Thyroid gland (tissue), 4 donors: ENCODE results near the gene AMER3. TPM values are rescaled to one million over a fixed set of nuclear protein-coding genes. Genes with fewer than 3 reads are reported as not detected.

ENCODE experiments used
- DNase-seq, 2 donors: peaks; one replicate each; pipeline ENCODE4 v3.0.0-alpha.2; 2019
- H3K27ac ChIP-seq, 3 donors: fragments of 200-600 bp; sonication (generic); 1 replicate in 2 of 3; 2 replicates in 1 of 3; pipeline ENCODE4 v1.5.1; 2016 to 2019; ENCODE audit warnings: mild to moderate bottlenecking in 1 of 3, moderate library complexity in 1 of 3
- H3K27me3 ChIP-seq: fragments of 200-600 bp; sonication (generic); one replicate; pipeline ENCODE4 v1.5.1; 2019
- H3K36me3 ChIP-seq, 2 donors: fragments of 200-600 bp; sonication (generic); one replicate each; pipeline ENCODE4 v1.5.1; 2016 to 2019
- H3K4me1 ChIP-seq, 2 donors: fragments of 200-600 bp; sonication (generic); one replicate each; pipeline ENCODE4 v1.5.1; 2017 to 2019
- H3K4me3 ChIP-seq, 3 donors: fragments of 200-600 bp; sonication (generic); replicated peaks in 1 of 3; 1 replicate in 2 of 3; 2 replicates in 1 of 3; pipeline ENCODE4 v1.5.1; 2016; ENCODE audit warnings: mild to moderate bottlenecking in 1 of 3
- H3K9me3 ChIP-seq: fragments of 200-600 bp; sonication (generic); one replicate; pipeline ENCODE4 v1.5.1; 2017
- POLR2A ChIP-seq, 2 donors: fragments of 450-650 bp; IDR thresholded peaks; one replicate each; pipeline ENCODE4 v1.6.1; 2017; ENCODE audit warnings: antibody characterized with exemption in 2 of 2, mild to moderate bottlenecking in 2 of 2, moderate library complexity in 1 of 2
- WGBS, 2 donors: methylation state at CpG; one replicate each; pipeline ENCODE4 v1.1.5; 2017; 5-methylcytosine and 5-hydroxymethylcytosine counted together
- intact Hi-C: fragments of 100-400 bp; cut with DNase I; formaldehyde crosslinking; loops from one replicate; pipeline ENCODE4 v1.15.1; 2023
- total RNA-seq, 4 donors: library from RNA; depleted of rRNA; stranded (reverse); fragments of >200 nt; gene quantifications; one replicate each; pipeline ENCODE4 v1.2.3, GENCODE V29; 2016
- TF ChIP-seq, protein P1 (sequence below), 6 experiments: fragments of 200-600 bp in 3 of 6; fragments of 450-650 bp in 3 of 6; sonication (generic) in 3 of 6; IDR thresholded peaks; one replicate each; pipeline ENCODE4 v1.5.1; 2016 to 2019; ENCODE audit warnings: antibody characterized with exemption in 6 of 6, mild to moderate bottlenecking in 2 of 6, inconsistent platforms in 1 of 6, moderate library complexity in 1 of 6

Gene AMER3
- total RNA-seq, 4 donors from 2014 or later, result 0.08 TPM; not detected in 3

DNA sequence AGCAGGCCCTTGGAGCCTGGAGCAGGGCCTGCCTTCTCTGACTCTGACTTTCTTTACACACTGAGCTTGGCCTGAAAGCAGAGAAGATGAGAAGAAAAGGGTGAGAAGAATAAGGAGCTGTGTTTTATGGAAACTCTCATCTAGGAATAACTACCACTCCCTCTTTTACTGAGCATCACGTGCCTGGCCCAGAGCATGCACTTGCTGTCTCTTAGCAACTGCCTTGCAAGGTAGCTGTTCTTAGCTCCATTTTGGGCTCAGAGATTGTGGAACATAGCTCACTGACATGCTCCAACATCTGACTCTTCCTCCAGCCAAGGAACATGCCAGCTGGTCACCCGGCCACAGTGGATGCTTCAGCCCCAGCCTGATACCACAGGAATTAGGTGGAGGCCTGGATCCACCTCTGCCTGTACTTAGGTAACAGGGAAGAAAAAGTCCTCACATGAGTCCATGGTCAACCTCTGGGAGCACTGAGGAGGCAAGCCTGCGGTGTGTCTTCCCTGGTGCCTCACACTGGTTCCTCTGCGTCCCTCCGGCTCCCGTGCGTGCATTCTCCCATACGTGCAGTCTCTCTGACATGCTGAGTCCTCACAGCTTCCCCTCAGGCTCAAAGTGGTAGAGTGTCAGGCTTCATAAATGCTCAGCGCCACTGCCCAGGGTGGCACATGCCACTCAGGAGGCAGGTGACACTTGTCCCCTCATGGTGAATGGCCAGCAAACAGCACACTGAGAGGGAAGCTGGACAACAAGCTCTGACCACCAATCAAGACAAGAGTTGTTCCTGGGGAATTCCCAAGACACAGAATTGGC, 35.7 kb downstream of the AMER3 start:
- H3K4me3 ChIP-seq, result no peak overlapping the region
- no peak for DNase-seq
- peak overlapping the region in 2 of 3 donors; percentile 20 to 31 for H3K27ac ChIP-seq
- H3K4me1 ChIP-seq, result peaks cover 0 to under 1% of the 10 kb centered on the region in 2 donors
- intact Hi-C loops, result no loop called here
- H3K9me3 ChIP-seq, result no peaks in the 10 kb centered on the region
- H3K36me3 ChIP-seq, result no peaks in the 10 kb centered on the region
- 62 to 69% methylated on average over 9 of the region's 9 CpGs for WGBS, 2 donors
- no peaks in the 10 kb centered on the region for H3K27me3 ChIP-seq
- TF ChIP-seq POLR2A (IDR thresholded peaks at IDR 0.05), result no peak
- TF ChIP-seq, protein P1, sequence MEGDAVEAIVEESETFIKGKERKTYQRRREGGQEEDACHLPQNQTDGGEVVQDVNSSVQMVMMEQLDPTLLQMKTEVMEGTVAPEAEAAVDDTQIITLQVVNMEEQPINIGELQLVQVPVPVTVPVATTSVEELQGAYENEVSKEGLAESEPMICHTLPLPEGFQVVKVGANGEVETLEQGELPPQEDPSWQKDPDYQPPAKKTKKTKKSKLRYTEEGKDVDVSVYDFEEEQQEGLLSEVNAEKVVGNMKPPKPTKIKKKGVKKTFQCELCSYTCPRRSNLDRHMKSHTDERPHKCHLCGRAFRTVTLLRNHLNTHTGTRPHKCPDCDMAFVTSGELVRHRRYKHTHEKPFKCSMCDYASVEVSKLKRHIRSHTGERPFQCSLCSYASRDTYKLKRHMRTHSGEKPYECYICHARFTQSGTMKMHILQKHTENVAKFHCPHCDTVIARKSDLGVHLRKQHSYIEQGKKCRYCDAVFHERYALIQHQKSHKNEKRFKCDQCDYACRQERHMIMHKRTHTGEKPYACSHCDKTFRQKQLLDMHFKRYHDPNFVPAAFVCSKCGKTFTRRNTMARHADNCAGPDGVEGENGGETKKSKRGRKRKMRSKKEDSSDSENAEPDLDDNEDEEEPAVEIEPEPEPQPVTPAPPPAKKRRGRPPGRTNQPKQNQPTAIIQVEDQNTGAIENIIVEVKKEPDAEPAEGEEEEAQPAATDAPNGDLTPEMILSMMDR (IDR thresholded peaks at IDR 0.05), result no peak

- H3K36me3 ChIP-seq, result no peaks in the 10 kb centered on the region
- peak; percentile 91 to 93 for DNase-seq
- intact Hi-C loops, result no loop called here
- 16 to 33% methylated on average over 3 of the region's 4 CpGs for WGBS, 2 donors
- TF ChIP-seq POLR2A (IDR thresholded peaks at IDR 0.05), result no peak
- TF ChIP-seq, protein P1 (IDR thresholded peaks at IDR 0.05), result no peak
- H3K27me3 ChIP-seq, result no peaks in the 10 kb centered on the region
- no peaks in the 10 kb centered on the region for H3K9me3 ChIP-seq
- no peak overlapping the region for H3K4me3 ChIP-seq
- H3K4me1 ChIP-seq, result no peaks in the 10 kb centered on the region
- peak overlapping the region in 2 of 3 donors; percentile 18 to 37 for H3K27ac ChIP-seq
These were observed 36.2 kb downstream of the AMER3 start for GRCh38 chr2:130791617-130791939.

GRCh38 chr2:130795431-130795830, 40.1 kb downstream of the AMER3 start:
- no peaks in the 10 kb centered on the region for H3K36me3 ChIP-seq
- TF ChIP-seq, protein P1 (IDR thresholded peaks at IDR 0.05), result no peak
- TF ChIP-seq POLR2A (IDR thresholded peaks at IDR 0.05), result no peak
- H3K4me1 ChIP-seq, result peaks cover 6 to 17% of the 10 kb centered on the region in 2 donors
- no peak for DNase-seq
- no peaks in the 10 kb centered on the region for H3K27me3 ChIP-seq
- no peak overlapping the region for H3K27ac ChIP-seq
- H3K9me3 ChIP-seq, result no peaks in the 10 kb centered on the region
- intact Hi-C loops, result loop anchor here (5.0 kb wide), 1 partner anchor 122 kb away; no protein-coding TSS in a partner anchor
- H3K4me3 ChIP-seq, result no peak overlapping the region
- 56 to 83% methylated on average over 2 of the region's 2 CpGs for WGBS, 2 donors

DNA sequence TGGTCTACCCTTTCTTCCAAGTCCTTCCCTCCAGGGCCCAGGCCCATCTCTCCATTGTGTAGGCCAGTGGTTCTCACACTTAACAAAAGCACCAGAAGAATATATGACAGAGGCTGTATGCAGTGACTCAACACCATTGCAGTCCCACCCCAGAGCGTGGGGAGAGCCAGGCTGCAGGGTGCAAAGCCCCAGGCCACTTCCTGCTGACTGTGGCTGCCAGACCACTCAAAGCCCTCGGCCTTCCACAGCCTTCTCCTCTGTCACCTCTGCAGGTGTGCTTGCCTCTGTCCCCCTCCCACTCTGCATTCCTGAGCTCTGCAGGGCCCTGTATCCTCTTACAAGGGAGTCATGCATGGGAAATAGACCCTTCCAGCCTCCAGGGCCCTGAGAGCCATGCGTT, 41.0 kb downstream of the AMER3 start:
- DNase-seq, result peak; percentile 69
- WGBS, 2 donors, result 40 to 54% methylated on average over 3 of the region's 3 CpGs
- intact Hi-C loops, result loop anchor here (2.0 to 5.0 kb wide), 2 partner anchors 77 to 121 kb away; no protein-coding TSS in a partner anchor
- Histone ChIP-seq H3K36me3 (no peaks in the 10 kb centered on the region), H3K4me3 (no peak overlapping the region), H3K4me1 (peaks cover 6 to 17% of the 10 kb centered on the region in 2 donors), H3K27ac (no peak overlapping the region), H3K9me3 (no peaks in the 10 kb centered on the region), H3K27me3 (no peaks in the 10 kb centered on the region)
- TF ChIP-seq, protein P1 (IDR thresholded peaks at IDR 0.05), result no peak
- TF ChIP-seq POLR2A (IDR thresholded peaks at IDR 0.05), result no peak
